Activated effector memory CD4-positive, alpha-beta T cell treated with Interleukin-2 at 50 U/mL for 16 hours (primary cell): ENCODE results near the gene HACD3.
"Not testable (repeated sequence)": the region's sequence is repeated elsewhere in the genome, so short reads cannot be mapped to it uniquely, and the experiment has no call there.

Experiments
- DNase-seq: peaks from one replicate; pipeline ENCODE4 v3.0.0-alpha.2; 2020

HACD3 gene

GRCh38 chr15:65603559-65603958, 73.3 kb downstream of the HACD3 start:
- DNase-seq, result no peak

GRCh38 chr15:65610871-65611718, 80.8 kb downstream of the HACD3 start, which contains the start of gene INTS14:
Gene INTS14 (minus strand): TSS chr15:65611131. CDS start chr15:65607380, 3,751 bp downstream.
- peak; percentile 84 for DNase-seq

- DNase-seq, result no peak
These were observed 81.8 kb downstream of the HACD3 start for GRCh38 chr15:65611888-65612615.

GRCh38 chr15:65612616-65612946, 82.3 kb downstream of the HACD3 start:
- DNase-seq, result no peak

- DNase-seq, result no peak
These were observed 82.9 kb downstream of the HACD3 start for GRCh38 chr15:65612949-65613744.

GRCh38 chr15:65615887-65616286, 85.6 kb downstream of the HACD3 start:
- not testable (repeated sequence) for DNase-seq

- no peak for DNase-seq
These were observed 88.4 kb downstream of the HACD3 start for GRCh38 chr15:65618560-65619109.

- DNase-seq, result no peak
These were observed 89.5 kb downstream of the HACD3 start for GRCh38 chr15:65619626-65620290.

- no peak for DNase-seq
These were observed 90.6 kb downstream of the HACD3 start for GRCh38 chr15:65620833-65621232.

GRCh38 chr15:65621638-65622037, 91.4 kb downstream of the HACD3 start, which contains the start of gene SLC24A1:
Gene SLC24A1 (plus strand): TSS chr15:65621938. CDS start chr15:65624081, 2,143 bp downstream.
- DNase-seq, result no peak

GRCh38 chr15:65623103-65623502, 92.8 kb downstream of the HACD3 start:
- DNase-seq, result no peak

- DNase-seq, result no peak
These were observed 96.6 kb downstream of the HACD3 start for GRCh38 chr15:65626856-65627255.
